HG03066 (cell line): Measurements from ENCODE around the gene ITGB3.
"Not testable (repeated sequence)": the region's sequence is repeated elsewhere in the genome, so short reads cannot be mapped to it uniquely, and the experiment has no call there.

Source experiments
- ATAC-seq: cut with Tn5 transposase; IDR thresholded peaks from one replicate; pipeline ENCODE4 v1.9.1; 2021; ENCODE audit warnings: low read depth; ENCODE audit not compliant: unreplicated experiment

ITGB3 gene

GRCh38 chr17:47253541-47254402 is at the start of gene ITGB3:
ITGB3 (plus strand) TSS chr17:47253827; CDS start chr17:47253862, 35 bp downstream.
- ATAC-seq = peak; percentile 87

- no peak for ATAC-seq
Measured at GRCh38 chr17:47203984-47204721, 49.5 kb upstream of the ITGB3 start.

DNA sequence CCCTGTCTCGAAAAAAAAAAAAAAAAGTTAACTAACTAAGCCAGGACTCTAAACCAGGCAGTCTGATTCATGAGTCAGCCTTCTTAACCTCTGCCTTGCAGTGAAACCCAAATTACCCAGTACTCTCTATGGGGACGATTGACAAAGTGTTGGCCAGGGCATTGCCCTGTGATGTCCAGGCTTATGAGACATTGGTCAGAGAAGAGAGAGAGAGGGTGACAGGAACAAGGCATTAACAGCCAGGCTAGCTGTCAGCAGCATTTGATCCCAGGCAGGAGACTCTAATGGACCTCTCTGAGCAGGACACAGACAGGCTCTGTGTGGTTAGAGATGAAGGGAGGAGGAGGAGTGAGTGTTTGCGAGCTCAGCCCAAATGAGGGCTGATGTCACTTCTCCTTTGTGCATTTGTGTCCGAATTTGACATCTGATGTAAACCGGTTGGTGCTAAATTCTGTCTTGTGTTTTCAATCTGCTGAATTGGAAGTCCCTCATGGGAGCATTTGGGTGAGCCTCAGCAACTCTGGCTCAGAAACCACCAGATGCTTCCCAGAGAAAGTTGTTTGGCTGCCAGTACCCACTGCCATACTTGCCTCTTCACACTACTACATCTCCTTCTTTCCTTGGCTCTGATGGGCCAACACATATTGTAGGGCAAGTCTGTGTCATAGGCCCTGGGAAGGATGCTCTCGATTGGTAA is 48.8 kb upstream of the ITGB3 start:
- ATAC-seq = peak; percentile 47

GRCh38 chr17:47205419-47205963 is 48.1 kb upstream of the ITGB3 start:
- peak; percentile 47 for ATAC-seq

GRCh38 chr17:47207143-47208067 is 46.2 kb upstream of the ITGB3 start:
- no peak for ATAC-seq

DNA sequence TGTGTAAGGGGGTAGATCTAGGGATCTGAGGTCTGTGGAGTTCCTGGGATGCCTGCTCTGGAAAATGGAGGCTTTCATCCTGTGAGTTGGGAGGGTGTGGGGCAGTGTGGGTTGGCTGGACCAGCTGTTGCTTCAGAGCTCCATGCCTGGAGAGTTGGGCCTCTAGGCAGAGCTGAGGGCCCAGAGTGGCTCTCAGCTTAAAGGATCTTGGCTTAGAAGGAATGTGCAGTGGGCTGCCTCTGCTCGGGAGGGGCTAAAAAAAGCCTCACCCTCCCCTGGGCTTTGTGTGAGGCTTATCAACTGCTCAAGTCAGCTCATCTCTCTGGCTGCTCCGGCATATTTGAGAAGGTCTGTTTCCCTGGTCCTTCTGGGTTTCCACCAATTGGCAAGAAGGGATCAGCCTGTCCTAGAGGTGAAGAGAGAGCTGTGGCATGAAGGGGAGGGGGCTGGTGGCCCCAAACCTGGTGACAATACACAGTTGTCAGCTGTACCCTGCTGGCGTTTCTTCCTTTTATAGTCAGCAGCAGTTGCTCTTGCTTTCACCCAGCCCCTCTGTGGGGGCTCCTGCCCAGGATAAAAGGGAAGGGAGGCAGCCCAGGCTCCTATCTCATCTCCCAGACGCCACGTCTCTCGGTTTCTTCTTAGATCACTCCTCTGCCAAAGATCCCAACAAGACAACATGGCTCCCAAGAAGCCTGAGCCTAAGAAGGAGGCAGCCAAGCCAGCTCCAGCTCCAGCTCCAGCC is 44.7 kb upstream of the ITGB3 start, which contains the start of gene MYL4:
Gene MYL4, plus strand, starts transcription at position 605 of the 745 bp plus-strand sequence. Its CDS starts 75 bp downstream, at position 680.
- no peak for ATAC-seq

DNA sequence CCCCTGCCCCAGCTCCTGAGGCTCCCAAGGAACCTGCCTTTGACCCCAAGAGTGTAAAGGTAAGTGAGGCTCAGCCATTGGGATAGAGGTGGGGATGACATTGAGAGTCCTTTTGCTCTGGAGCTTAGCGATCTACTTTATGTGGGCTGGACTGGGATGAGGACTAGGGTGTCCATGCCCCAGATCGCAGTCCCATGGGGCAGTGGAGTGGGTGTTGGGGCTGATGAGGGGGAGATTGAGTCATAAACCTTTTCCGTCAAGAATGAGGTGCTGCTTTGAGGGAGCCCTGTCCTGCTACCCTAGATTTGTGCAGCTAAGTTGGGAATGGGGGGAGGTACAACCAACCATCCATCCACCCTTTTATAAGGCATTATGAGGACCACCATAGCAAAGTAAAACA is 44.1 kb upstream of the ITGB3 start:
- ATAC-seq = no peak

DNA sequence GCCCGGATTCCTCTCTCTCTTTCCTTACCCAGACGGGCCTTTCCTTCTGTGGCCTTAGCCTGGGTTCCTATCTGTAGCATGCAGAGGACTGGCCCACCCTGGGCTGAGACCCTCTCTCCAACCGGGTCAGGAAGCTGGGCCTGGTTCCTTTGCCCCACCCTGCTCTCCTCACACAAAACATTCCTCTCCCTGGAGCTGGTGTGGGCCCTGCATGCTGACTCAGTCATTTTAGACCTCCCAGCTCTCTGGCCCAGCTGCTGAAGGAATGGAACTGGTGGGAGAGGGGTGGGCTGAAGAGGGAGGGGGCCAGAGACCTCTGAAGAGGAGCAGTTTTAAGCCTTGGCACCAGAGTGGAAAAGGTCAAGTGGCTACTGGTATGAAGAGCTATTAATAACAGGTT is 43.5 kb upstream of the ITGB3 start:
- no peak for ATAC-seq

- ATAC-seq = no peak
Measured at GRCh38 chr17:47210779-47211178, 42.8 kb upstream of the ITGB3 start.

GRCh38 chr17:47212458-47212857 is 41.2 kb upstream of the ITGB3 start:
- no peak for ATAC-seq

DNA sequence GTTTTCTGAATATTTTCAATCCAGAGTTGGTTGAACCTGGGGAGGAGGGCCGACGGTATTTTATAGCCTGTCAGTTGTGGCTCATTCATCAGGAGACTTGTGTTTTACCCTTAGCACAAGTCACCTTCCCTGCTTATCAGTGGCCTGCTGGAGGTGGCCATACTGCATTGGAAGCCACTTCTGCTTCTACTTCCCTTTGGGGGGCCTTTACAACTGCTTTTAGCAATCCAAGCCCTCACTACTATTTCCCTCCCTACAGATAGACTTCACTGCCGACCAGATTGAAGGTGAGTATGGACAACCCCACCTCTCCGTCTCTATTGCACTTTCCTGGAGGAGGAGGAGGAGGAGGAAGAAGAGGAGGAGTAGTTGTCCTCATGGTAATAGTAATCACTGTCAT is 40.1 kb upstream of the ITGB3 start:
- no peak for ATAC-seq

GRCh38 chr17:47214931-47215330 is 38.7 kb upstream of the ITGB3 start:
- ATAC-seq = no peak

DNA sequence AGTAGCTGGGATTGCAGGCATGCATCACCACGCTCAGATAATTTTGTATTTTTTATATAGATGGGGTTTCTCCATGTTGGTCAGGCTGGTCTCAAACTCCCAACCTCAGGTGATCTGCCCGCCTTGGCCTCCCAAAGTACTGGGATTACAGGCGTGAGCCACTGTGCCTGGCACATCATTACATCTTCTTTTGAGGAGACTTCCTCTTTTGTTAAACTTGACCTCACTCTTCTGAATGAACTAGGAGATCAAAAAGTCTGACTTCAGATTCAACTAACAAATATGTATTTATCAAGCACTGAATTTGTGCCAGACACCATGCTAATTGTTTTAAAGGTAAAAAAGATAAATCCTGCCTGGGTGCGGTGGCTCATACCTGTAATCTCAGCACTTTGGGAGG is 36.8 kb upstream of the ITGB3 start:
- ATAC-seq = not testable (repeated sequence)

DNA sequence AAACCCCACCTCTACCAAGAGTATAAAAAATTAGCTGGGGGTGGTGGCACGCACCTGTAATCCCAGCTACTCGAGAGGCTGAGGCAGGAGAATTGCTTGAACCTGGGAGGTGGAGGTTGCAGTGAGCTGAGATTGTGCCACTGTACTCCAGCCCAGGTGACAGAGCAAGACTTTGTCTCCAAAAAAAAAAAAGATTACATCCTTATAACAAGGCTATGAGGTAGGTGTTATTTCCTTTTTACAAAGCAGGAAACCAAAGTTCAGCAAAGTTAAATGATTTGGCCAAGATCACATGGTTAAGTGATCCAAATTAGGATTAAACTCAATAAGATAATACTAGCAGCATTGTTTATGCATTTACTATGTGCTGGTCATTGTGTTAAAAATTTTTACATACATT is 36.3 kb upstream of the ITGB3 start:
- not testable (repeated sequence) for ATAC-seq

- ATAC-seq = no peak
Measured at GRCh38 chr17:47218896-47219430, 34.7 kb upstream of the ITGB3 start.

DNA sequence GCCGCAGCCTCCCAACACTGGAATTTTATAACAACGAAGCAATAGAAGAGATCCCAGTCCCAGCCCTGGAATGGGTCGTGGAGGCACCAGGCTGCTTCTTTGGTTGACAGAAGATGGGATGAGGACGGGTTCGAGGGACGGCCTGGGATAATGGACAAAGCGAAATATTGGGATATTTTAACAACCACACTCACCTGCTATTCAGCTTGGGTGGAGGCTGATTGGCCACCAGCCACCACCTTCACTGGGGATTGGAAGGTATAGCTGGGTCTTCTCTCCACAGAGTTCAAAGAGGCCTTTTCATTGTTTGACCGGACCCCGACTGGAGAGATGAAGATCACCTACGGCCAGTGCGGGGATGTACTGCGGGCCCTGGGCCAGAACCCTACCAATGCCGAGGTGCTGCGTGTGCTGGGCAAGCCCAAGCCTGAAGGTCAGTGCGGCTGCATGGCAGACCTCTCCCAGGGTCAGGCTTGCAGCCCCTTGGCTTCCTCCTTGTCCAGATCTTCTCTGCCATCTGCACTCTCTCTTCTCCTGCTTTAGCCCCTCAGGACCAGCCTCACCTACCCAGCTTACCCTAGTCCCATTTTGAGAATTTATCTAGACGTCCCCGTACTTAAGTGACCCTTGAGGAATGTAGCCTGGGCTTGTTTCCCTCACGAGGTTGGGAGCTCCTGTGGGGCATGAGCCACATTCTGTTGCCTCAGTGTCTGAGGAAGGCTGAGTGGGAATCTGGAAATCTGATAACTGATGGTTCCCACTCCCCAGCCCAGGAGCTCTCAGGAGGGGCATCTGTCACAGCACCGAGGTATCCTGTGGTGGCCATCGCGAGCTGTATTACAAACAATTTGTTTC is 33.8 kb upstream of the ITGB3 start:
- no peak for ATAC-seq

GRCh38 chr17:47220531-47220999 is 33.1 kb upstream of the ITGB3 start:
- no peak for ATAC-seq

DNA sequence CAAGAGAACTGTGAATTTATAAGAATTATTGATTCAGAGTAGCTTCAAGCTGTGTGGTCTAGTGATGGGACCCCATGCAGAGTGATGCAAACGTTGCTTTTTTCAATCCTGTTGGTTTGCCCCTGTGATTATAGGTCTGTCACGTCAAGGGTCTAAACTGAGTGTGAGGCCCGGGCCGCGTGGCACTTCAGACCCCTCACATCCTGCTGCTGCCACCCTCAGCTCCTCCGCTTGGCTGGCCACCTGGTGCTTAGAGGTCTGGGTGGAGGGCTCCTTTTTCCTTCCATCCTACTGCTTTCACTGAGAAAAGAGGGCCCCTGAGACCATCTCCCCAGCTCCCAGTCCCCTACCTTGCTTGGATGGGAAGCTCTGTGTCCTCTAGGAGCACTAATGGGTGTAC is 32.5 kb upstream of the ITGB3 start:
- ATAC-seq = no peak
